Kidney (tissue), 14 donors: Measurements from ENCODE around the gene DLGAP4. TPM values are rescaled to one million over a fixed set of nuclear protein-coding genes. Genes with fewer than 3 reads are reported as not detected.

ENCODE experiments used
- DNase-seq, 5 donors: peaks; one replicate each; pipeline ENCODE4 v3.0.0-alpha.2; 2013 to 2020
- FAIRE-seq: peaks from 2 replicates; lab custom pipeline; 2012; peaks lifted over from hg19 to GRCh38; lab: Jason Lieb, UNC
- H3K27ac ChIP-seq, 2 donors: one replicate each; pipeline ENCODE4 v1.7.0; 2013; ENCODE audit warnings: low read depth in 2 of 2, low read length in 2 of 2, inconsistent platforms in 1 of 2
- H3K27me3 ChIP-seq: one replicate; pipeline ENCODE4 v1.7.1; 2013; ENCODE audit warnings: low read length, inconsistent platforms; ENCODE audit not compliant: control insufficient read depth, insufficient read depth
- H3K36me3 ChIP-seq, 3 donors: one replicate each; pipeline versions ENCODE4 v1.7.0 to v1.7.1; 2013; ENCODE audit warnings: low read length in 3 of 3, control low read depth in 1 of 3, inconsistent platforms in 1 of 3; ENCODE audit not compliant: insufficient read depth in 3 of 3, control insufficient read depth in 2 of 3
- H3K4me1 ChIP-seq, 3 donors: one replicate each; pipeline versions ENCODE4 v1.7.0 to v1.7.1; 2013; ENCODE audit warnings: low read length in 3 of 3, inconsistent platforms in 1 of 3, low read depth in 1 of 3; ENCODE audit not compliant: control insufficient read depth in 2 of 3, insufficient read depth in 2 of 3
- H3K4me3 ChIP-seq, 3 donors: one replicate each; pipeline versions ENCODE4 v1.7.0 to v1.8.1; 2013; ENCODE audit warnings: low read length in 3 of 3, control low read depth in 1 of 3, inconsistent platforms in 1 of 3
- H3K9ac ChIP-seq, 3 donors: one replicate each; pipeline versions ENCODE4 v1.7.0 to v1.7.1; 2013; ENCODE audit warnings: low read length in 3 of 3, control low read depth in 1 of 3, inconsistent platforms in 1 of 3
- H3K9me3 ChIP-seq, 3 donors: one replicate each; pipeline versions ENCODE4 v1.7.0 to v1.7.1; 2013; ENCODE audit warnings: low read length in 3 of 3, control low read depth in 1 of 3, inconsistent platforms in 1 of 3; ENCODE audit not compliant: control insufficient read depth in 2 of 3, insufficient read depth in 1 of 3
- CTCF ChIP-seq: IDR thresholded peaks from 3 replicates; pipeline ENCODE4 v1.5.1; 2012; ENCODE audit warnings: mild to moderate bottlenecking, moderate library complexity, borderline replicate concordance; ENCODE audit not compliant: insufficient read depth; ENCODE audit errors: extremely low read depth
- intact Hi-C: fragments of 100-400 bp; cut with DNase I; formaldehyde crosslinking; loops from one replicate; pipeline ENCODE4 v1.11.1; 2022
- polyA plus RNA-seq: library from polyadenylated mRNA; stranded (reverse); fragments of 350-450 nt; fragmentation: Illumina TruSeq; extraction: RNeasy Lipid Tissue Mini Kit (QIAGEN cat#74804); gene quantifications from one replicate; pipeline ENCODE4 v1.2.3, GENCODE V29; 2014; ENCODE audit warnings: low read depth, low replicate concordance; ENCODE audit not compliant: insufficient read depth
- total RNA-seq: library from RNA; stranded (reverse); fragmentation: NEBNext Ultra II Directional; extraction: Animal tissue kit (Norgen Biotek cat#: 25700); gene quantifications from one replicate; pipeline ENCODE4 v1.2.1, GENCODE V29; 2021
- donor health status: control.
- donor health status: control.
- donor health status: control.
- donor health status: control.
- donor health status: control.
- donor health status: DM: yes; HTN: yes; CAD: no.
- donor health status: Normal renal cell carcinoma (clear cell type).

DLGAP4 gene
- total and polyA plus RNA-seq, 2 donors from 2014 or later: 19.6 to 62.4 TPM

GRCh38 chr20:36547186-36548005 is 241.3 kb downstream of the DLGAP4 start:
- H3K36me3 ChIP-seq: peaks cover 0 to 3% (median 0%) of the 10 kb centered on the region in 3 donors
- no peak for TF ChIP-seq CTCF
- DNase-seq (no peak), FAIRE-seq (no peak)
- peaks cover 0 to 32% (median 18%) of the 10 kb centered on the region in 3 donors for H3K4me1 ChIP-seq
- no peaks in the 10 kb centered on the region for H3K27me3 ChIP-seq
- H3K9me3 ChIP-seq: no peaks in the 10 kb centered on the region
- H3K4me3 ChIP-seq: no peak overlapping the region
- H3K9ac ChIP-seq: no peak overlapping the region
- H3K27ac ChIP-seq: no peak overlapping the region
- intact Hi-C loops: no loop called here

GRCh38 chr20:36548006-36548315 is 241.8 kb downstream of the DLGAP4 start:
- Histone ChIP-seq H3K9ac (no peak overlapping the region), H3K36me3 (peaks cover 0 to 3% (median 0%) of the 10 kb centered on the region in 3 donors), H3K27ac (no peak overlapping the region), H3K4me1 (peaks cover 0 to 29% (median 18%) of the 10 kb centered on the region in 3 donors), H3K9me3 (no peaks in the 10 kb centered on the region), H3K4me3 (no peak overlapping the region), H3K27me3 (no peaks in the 10 kb centered on the region)
- intact Hi-C loops: no loop called here
- TF ChIP-seq CTCF: no peak
- FAIRE-seq: no peak
- peak in 1 of 5 donors; percentile 77 for DNase-seq

GRCh38 chr20:36548704-36549627 is 242.8 kb downstream of the DLGAP4 start:
- TF ChIP-seq CTCF: no peak
- no peak overlapping the region for H3K4me3 ChIP-seq
- no peak for FAIRE-seq
- H3K9ac ChIP-seq: no peak overlapping the region
- intact Hi-C loops: no loop called here
- H3K27me3 ChIP-seq: no peaks in the 10 kb centered on the region
- H3K9me3 ChIP-seq: no peaks in the 10 kb centered on the region
- peaks cover 0 to 3% (median 0%) of the 10 kb centered on the region in 3 donors for H3K36me3 ChIP-seq
- H3K4me1 ChIP-seq: peaks cover 0 to 20% (median 9%) of the 10 kb centered on the region in 3 donors
- peak in 1 of 5 donors; percentile 64 for DNase-seq
- H3K27ac ChIP-seq: no peak overlapping the region
